NCI-H82 (cell line): ENCODE data around the gene NAPEPLD.
"Not testable (repeated sequence)": the region's sequence is repeated elsewhere in the genome, so short reads cannot be mapped to it uniquely, and the experiment has no call there.

Experiments
- DNase-seq: peaks from one replicate; lab custom pipeline; 2025; lab: John Stamatoyannopoulos, UW

Gene NAPEPLD

GRCh38 chr7:103148994-103149807 is at the start of gene NAPEPLD:
Gene NAPEPLD, minus strand, starts transcription at chr7:103149099. Its CDS starts 20,323 bp downstream, at chr7:103128776.
- DNase-seq: peak; percentile 93

DNA sequence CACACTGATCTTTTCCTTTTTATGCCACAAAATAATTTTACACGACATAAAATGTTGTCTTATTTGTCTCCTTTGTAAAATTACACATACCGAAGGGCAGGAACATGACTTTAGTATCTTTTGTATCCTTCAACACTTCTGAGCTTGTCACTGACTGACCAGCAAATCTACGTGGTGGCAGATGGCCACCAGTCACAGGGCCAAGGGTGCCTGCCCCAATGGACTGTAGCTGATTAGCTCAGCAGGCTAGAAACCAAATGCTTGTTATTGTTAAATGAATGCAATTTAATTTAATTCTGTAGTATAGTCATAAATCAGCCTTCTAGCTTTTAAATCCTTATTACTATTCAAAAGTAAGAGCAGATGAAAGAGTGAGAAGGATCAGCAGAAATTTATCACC is 49.2 kb upstream of the NAPEPLD start:
- peak; percentile 12 for DNase-seq

- DNase-seq: not testable (repeated sequence)
Observed at GRCh38 chr7:103195364-103195763, 46.5 kb upstream of the NAPEPLD start.

- not testable (repeated sequence) for DNase-seq
Observed at GRCh38 chr7:103172415-103173146, 23.7 kb upstream of the NAPEPLD start.

GRCh38 chr7:103171695-103172414 is 23.0 kb upstream of the NAPEPLD start:
- not testable (repeated sequence) for DNase-seq

DNA sequence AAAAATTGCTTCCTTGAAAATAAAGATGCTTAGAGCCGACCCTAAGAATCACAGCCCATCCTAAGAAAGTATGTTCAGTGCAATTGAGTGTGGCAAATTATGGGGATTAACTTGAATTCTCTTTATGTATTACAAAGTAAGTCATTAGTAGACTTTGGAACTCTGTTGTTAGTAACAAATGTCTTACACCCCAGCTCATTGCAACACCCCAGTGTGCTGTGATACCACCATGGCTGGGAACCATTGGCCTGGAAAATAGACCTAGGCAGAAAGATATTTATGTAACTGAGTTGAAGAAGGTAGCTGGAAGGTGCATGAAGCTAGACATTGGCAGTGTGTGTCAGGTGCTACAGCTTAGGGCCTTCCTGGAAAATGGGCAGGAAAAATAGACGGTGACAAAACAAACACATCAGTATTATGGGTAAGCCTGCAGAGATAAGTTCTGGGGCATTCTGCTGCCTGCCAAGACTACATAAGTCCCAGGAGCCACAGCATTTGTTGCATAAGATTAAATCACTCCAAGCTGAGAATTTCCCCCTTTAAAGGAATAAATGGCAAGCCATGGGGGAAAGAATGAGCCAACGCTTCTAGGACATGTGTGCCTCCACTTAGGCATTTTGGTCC is 18.1 kb upstream of the NAPEPLD start:
- not testable (repeated sequence) for DNase-seq

DNA sequence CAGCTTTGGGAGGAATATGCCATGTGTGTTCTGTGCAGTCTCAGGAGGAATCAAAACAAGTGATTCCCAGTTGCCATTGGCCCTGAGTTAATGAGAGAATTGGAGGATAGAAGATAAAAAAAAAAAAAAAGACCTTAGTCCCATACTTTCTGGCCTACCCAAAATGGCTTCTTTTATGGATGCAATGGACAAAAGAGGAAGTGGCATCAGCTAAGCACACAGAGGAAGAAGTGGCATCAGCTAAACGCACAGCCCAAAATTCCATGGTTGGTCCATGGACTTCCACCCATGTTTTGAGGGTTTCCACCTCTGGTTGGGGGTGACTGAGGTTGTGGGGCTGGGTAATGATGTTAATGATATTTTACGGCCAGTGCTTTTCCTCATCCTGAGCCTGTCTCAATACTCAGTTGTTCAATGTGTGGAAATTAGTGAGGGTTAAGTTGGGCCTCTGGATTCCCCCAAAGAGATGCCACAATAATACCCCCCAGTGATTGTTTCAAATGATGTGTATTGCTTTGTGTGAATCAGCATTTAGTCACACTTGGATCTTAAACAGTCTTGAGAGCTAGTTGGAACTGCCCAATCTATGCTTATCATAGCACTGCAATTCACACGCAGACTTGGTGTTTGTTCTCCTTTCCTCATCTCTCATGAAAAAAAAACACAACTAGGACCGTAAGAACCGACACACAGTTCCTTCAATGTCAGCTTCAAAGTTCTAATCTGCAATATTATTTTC is 14.4 kb upstream of the NAPEPLD start:
- DNase-seq: not testable (repeated sequence)

- DNase-seq: not testable (repeated sequence)
Observed at GRCh38 chr7:103162641-103163040, 13.7 kb upstream of the NAPEPLD start.

DNA sequence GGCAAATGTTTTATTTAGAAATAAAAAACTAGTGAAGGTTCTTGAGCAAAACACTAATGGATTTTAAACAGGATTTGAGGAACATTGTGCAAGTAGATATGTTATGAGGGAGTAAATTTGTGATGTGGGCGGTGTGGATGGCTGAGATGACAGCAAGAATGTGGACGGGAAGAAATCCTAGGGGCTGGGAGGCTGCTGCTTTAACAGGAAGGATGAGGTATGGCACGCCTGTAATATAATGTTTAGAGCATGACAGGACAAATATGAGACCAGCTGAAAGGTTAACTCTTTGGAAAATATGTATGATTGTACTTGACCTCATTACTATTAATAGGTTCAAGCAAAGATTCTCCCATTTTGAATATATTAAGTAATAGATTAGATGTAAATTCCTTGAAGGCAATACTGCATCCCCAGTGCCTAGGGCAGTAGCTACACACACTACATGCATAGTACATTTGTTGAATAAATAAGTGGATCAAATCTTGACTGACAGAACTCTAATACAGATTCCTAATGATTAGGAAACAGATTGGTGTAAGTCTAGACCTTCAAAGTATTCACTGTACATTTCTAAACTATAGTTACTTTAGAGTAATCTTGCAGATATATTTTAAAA is 13.2 kb upstream of the NAPEPLD start:
- DNase-seq: not testable (repeated sequence)

GRCh38 chr7:103159072-103159471 is 10.2 kb upstream of the NAPEPLD start:
- DNase-seq: not testable (repeated sequence)

DNA sequence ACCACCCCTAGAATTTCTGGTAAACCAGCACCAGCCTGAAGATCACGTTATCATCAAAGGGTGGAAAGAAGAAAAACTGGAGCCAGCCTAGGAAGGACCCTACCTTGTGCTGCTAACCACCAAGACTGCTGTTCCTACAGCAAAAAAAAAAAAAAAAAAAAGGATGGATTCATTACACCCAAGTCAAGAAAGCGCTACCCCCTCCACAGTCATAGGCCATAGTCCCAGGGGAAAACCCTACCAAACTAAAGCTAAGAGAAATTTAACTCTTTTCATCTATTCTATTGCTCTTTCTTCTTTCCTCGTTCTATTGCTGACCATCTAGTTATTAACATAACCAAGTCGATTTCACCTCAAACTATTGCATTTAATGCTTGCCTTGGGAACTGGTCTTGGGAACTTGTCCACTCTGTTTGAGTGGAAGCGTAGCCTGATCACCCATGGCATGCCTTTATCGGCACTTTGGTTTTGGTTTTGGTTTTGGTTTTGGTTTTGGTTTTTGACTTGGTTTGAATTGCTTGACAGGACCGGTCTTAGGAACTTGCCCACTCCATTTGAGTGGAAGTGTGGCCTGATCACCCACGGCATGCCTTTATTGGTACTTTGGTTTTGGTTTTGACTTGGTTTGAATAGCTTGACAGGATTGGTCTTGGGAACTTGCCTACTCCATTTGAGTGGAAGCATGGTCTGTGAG is 6.6 kb upstream of the NAPEPLD start:
- not testable (repeated sequence) for DNase-seq

- no peak for DNase-seq
Observed at GRCh38 chr7:103154042-103154441, 5.1 kb upstream of the NAPEPLD start.

DNA sequence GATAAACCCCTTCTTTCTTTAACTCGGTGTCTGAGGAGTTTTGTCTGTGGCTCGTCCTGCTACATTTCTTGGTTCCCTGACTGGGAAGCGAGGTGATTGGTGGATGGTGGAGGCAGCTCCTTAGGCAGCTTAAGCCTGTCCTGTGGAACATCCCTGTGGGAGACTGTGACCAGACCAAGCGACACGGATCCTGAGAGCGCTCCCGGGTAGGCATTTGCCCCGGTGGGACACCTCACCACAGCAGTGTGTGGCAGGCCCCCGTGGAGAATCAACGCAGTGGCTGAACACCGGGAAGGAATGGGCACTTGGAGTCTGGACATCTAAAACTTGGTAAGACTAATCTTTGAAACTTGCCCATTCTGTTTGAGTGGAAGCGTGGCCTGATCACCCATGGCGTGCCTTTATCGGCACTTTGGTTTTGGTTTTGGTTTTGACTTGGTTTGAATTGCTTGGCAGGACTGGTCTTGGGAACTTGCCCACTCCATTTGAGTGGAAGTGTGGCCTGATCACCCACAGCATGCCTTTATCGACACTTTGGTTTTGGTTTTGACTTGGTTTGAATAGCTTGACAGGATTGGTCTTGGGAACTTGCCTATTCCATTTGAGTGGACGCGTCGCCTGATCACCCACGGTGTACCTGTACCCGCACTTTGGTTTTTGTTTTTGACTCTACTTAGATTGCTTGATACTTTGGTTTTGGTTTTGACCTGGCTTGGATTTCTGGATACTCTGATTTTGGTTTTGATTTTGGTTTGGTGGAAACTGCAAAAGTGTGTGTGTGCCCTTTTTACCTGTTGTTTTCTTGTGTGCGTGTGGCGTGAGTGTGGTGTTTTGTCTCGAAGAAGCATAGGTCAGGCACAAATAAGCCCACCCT is 4.1 kb upstream of the NAPEPLD start:
- DNase-seq: not testable (repeated sequence)

GRCh38 chr7:103151993-103152676 is 3.2 kb upstream of the NAPEPLD start:
- DNase-seq: not testable (repeated sequence)

GRCh38 chr7:103150192-103150591 is 1.3 kb upstream of the NAPEPLD start:
- no peak for DNase-seq

DNA sequence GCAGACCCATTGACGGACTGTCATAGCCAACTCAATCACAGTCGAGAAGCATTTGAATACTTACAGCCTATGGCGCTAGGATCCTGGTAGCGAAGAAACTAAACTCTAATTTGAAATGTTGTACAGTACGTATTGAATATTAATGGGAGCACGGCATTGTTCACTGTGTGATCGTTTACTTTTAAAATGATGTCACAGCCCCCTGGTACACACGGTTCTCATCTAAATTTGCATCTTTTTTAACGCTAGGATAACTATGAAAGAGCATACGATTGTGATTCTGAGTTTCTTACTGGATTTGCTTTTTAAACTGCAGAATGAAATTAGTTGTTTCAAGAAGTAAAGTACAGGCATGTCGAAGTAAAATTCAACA is 895 bp upstream of the NAPEPLD start:
- no peak for DNase-seq

GRCh38 chr7:103148131-103148993 is 537 bp downstream of the NAPEPLD start:
- DNase-seq: peak; percentile 8

GRCh38 chr7:103144754-103145153 is 4.1 kb downstream of the NAPEPLD start:
- not testable (repeated sequence) for DNase-seq
